Fibroblast of lung (primary cell): ENCODE results near the gene SMIM7. TPM values are rescaled to one million over a fixed set of nuclear protein-coding genes. Genes with fewer than 3 reads are reported as not detected.

Experiments
- DNase-seq, 2 donors: peaks; one replicate each; pipeline versions ENCODE4 v3.0.0 to v3.0.0-alpha.2; 2010; ENCODE audit warnings: low read depth in 2 of 2
- H2AFZ ChIP-seq: 2 replicates; pipeline ENCODE4 v1.5.1; 2012; ENCODE audit warnings: low read length, control low read depth, inconsistent platforms
- H3K27ac ChIP-seq: 2 replicates; pipeline ENCODE4 v1.5.1; 2011; ENCODE audit warnings: low read length, control low read depth; ENCODE audit not compliant: insufficient read depth
- H3K27me3 ChIP-seq: 2 replicates; pipeline ENCODE4 v1.5.1; 2011; ENCODE audit warnings: mild to moderate bottlenecking, low read length; ENCODE audit not compliant: control insufficient read depth, insufficient read depth
- H3K36me3 ChIP-seq: 2 replicates; pipeline ENCODE4 v1.5.1; 2011; ENCODE audit warnings: low read length; ENCODE audit not compliant: control insufficient read depth, insufficient read depth
- H3K4me1 ChIP-seq: 2 replicates; pipeline ENCODE4 v1.5.1; 2011; ENCODE audit warnings: low read length; ENCODE audit not compliant: control insufficient read depth, insufficient read depth; ENCODE audit errors: extremely low read depth
- H3K4me2 ChIP-seq: 2 replicates; pipeline ENCODE4 v1.5.1; 2011; ENCODE audit warnings: low read length, control low read depth; ENCODE audit not compliant: insufficient read depth; ENCODE audit errors: extremely low read depth
- H3K4me3 ChIP-seq, 4 experiments: fragments of 200-600 bp in 1 of 4; sonication (generic) in 1 of 4; replicated peaks in 1 of 4; 2 replicates each; pipeline ENCODE4 v1.5.1; 2011 to 2016; ENCODE audit warnings: low read length in 4 of 4, low read depth in 3 of 4, mild to moderate bottlenecking in 3 of 4, control low read depth in 2 of 4, inconsistent platforms in 1 of 4, mixed read lengths in 1 of 4; ENCODE audit not compliant: insufficient read depth in 1 of 4; ENCODE audit errors: control extremely low read depth in 1 of 4
- H3K79me2 ChIP-seq: 2 replicates; pipeline ENCODE4 v1.5.1; 2012; ENCODE audit warnings: mild to moderate bottlenecking, low read length, inconsistent platforms; ENCODE audit not compliant: control insufficient read depth, insufficient read depth
- H3K9ac ChIP-seq: 2 replicates; pipeline ENCODE4 v1.5.1; 2011; ENCODE audit warnings: mild to moderate bottlenecking, low read length, control low read depth; ENCODE audit not compliant: insufficient read depth
- H3K9me3 ChIP-seq: 2 replicates; pipeline ENCODE4 v1.5.1; 2012; ENCODE audit warnings: low read depth, low read length; ENCODE audit not compliant: control insufficient read depth, insufficient read depth
- H4K20me1 ChIP-seq: 2 replicates; pipeline ENCODE4 v1.5.1; 2011; ENCODE audit warnings: low read length; ENCODE audit not compliant: control insufficient read depth, insufficient read depth; ENCODE audit errors: extremely low read depth
- CTCF ChIP-seq, 2 donors: IDR thresholded peaks in 1 of 2; conservative IDR thresholded peaks in 1 of 2; 1 replicate in 1 of 2; 2 replicates in 1 of 2; pipeline ENCODE4 v1.5.1; 2011 to 2012; ENCODE audit warnings: low read length in 2 of 2, control low read depth in 1 of 2, inconsistent platforms in 1 of 2, low read depth in 1 of 2, mild to moderate bottlenecking in 1 of 2
- EZH2 ChIP-seq: IDR thresholded peaks from 2 replicates; pipeline ENCODE4 v1.5.1; 2012; ENCODE audit warnings: low read length, control low read depth, mild to moderate bottlenecking; ENCODE audit errors: missing control alignments
- polyA plus RNA-seq, 2 donors: library from polyadenylated mRNA; depleted of rRNA in 1 of 2; stranded (reverse) in 1 of 2; unstranded in 1 of 2; fragments of >200 nt; gene quantifications; 2 replicates each; pipeline ENCODE4 v1.2.1, GENCODE V29; 2011 to 2012; ENCODE audit warnings: missing spikeins in 1 of 2
- total RNA-seq: library from RNA; depleted of rRNA; stranded (reverse); fragments of >200 nt; gene quantifications from 2 replicates; pipeline ENCODE4 v1.2.1, GENCODE V29; 2014

SMIM7 gene
- total and polyA plus RNA-seq, 2 donors (not counting 1 experiment from before 2014, with no cell fraction given): 58.1 to 91.4 TPM

- no peak overlapping the region for H3K27ac ChIP-seq
- H3K27me3 ChIP-seq: no peaks in the 10 kb centered on the region
- H3K4me1 ChIP-seq: no peaks in the 10 kb centered on the region
- H3K4me2 ChIP-seq: no peak overlapping the region
- no peaks in the 10 kb centered on the region for H3K9me3 ChIP-seq
- TF ChIP-seq EZH2: no peak
- TF ChIP-seq CTCF (conservative IDR thresholded peaks at IDR 0.05 in 1 of 2, IDR thresholded peaks at IDR 0.05 in 1 of 2; ENCODE audit: low read depth in 1 of 2, low read length in 2 of 2): no peak
- H3K36me3 ChIP-seq: peaks cover 2% of the 10 kb centered on the region
- no peak overlapping the region for H2AFZ ChIP-seq
- H3K4me3 ChIP-seq: no peak overlapping the region
- H3K9ac ChIP-seq: no peak overlapping the region
- H4K20me1 ChIP-seq: no peaks in the 10 kb centered on the region
- H3K79me2 ChIP-seq: peaks cover 12% of the 10 kb centered on the region
- no peak for DNase-seq
Measured at GRCh38 chr19:16637535-16637934, 22.4 kb downstream of the SMIM7 start.

GRCh38 chr19:16631465-16631864 is 28.5 kb downstream of the SMIM7 start:
- TF ChIP-seq CTCF (conservative IDR thresholded peaks at IDR 0.05 in 1 of 2, IDR thresholded peaks at IDR 0.05 in 1 of 2; ENCODE audit: low read depth in 1 of 2, low read length in 2 of 2) (no peak), EZH2 (no peak)
- H3K27me3 ChIP-seq: no peaks in the 10 kb centered on the region

GRCh38 chr19:16628984-16629691 is 30.8 kb downstream of the SMIM7 start:
- H2AFZ ChIP-seq: peak overlapping the region; percentile 4
- peak overlapping the region; percentile 94 for H3K27ac ChIP-seq
- H3K4me3 ChIP-seq: peak overlapping the region; percentile 71 to 87 (median 84)
- H3K9me3 ChIP-seq: no peaks in the 10 kb centered on the region
- peak overlapping the region; percentile 95 for H3K9ac ChIP-seq
- TF ChIP-seq EZH2 (no peak), CTCF (conservative IDR thresholded peaks at IDR 0.05 in 1 of 2, IDR thresholded peaks at IDR 0.05 in 1 of 2; ENCODE audit: low read depth in 1 of 2, low read length in 2 of 2) (no peak)
- DNase-seq: peak; percentile 23 to 69
- no peaks in the 10 kb centered on the region for H4K20me1 ChIP-seq
- peaks cover 3% of the 10 kb centered on the region for H3K4me1 ChIP-seq
- peak overlapping the region; percentile 96 for H3K4me2 ChIP-seq
- peaks cover 8% of the 10 kb centered on the region for H3K36me3 ChIP-seq
- no peaks in the 10 kb centered on the region for H3K27me3 ChIP-seq
- peaks cover 36% of the 10 kb centered on the region for H3K79me2 ChIP-seq

More at GRCh38 chr19:16631465-16631864, 28.5 kb downstream of the SMIM7 start:
- Histone ChIP-seq H3K79me2 (peaks cover 13% of the 10 kb centered on the region), H3K27ac (no peak overlapping the region), H4K20me1 (no peaks in the 10 kb centered on the region), H3K4me3 (no peak overlapping the region), H3K9me3 (no peaks in the 10 kb centered on the region), H3K36me3 (peaks cover 4% of the 10 kb centered on the region), H2AFZ (no peak overlapping the region), H3K4me1 (peaks cover 3% of the 10 kb centered on the region), H3K4me2 (no peak overlapping the region), H3K9ac (no peak overlapping the region)
- DNase-seq: no peak
